Spleen (tissue), 11 donors: Measurements from ENCODE around the gene TSPYL1. TPM values are rescaled to one million over a fixed set of nuclear protein-coding genes. Genes with fewer than 3 reads are reported as not detected.

Source experiments
- DNase-seq: peaks from one replicate; pipeline ENCODE4 v3.0.0-alpha.2; 2020
- H3K27ac ChIP-seq, 8 donors: fragments of 200-600 bp; sonication (generic) in 7 of 8; 1 replicate in 4 of 8; 2 replicates in 4 of 8; pipeline versions ENCODE4 v1.5.0 to v1.8.0; 2016 to 2021; ENCODE audit warnings: inconsistent platforms in 4 of 8, mild to moderate bottlenecking in 4 of 8, moderate library complexity in 1 of 8
- H3K27me3 ChIP-seq, 7 donors: fragments of 200-600 bp; sonication (generic) in 6 of 7; replicated peaks in 1 of 7; 1 replicate in 4 of 7; 2 replicates in 3 of 7; pipeline versions ENCODE4 v1.5.0 to v1.8.0; 2016 to 2021; ENCODE audit warnings: inconsistent platforms in 3 of 7, mild to moderate bottlenecking in 1 of 7
- H3K36me3 ChIP-seq, 6 donors: fragments of 200-600 bp; sonication (generic) in 5 of 6; 1 replicate in 4 of 6; 2 replicates in 2 of 6; pipeline versions ENCODE4 v1.5.0 to v1.8.0; 2016 to 2021; ENCODE audit warnings: inconsistent platforms in 2 of 6
- H3K4me1 ChIP-seq, 6 donors: fragments of 200-600 bp; sonication (generic) in 5 of 6; 1 replicate in 3 of 6; 2 replicates in 3 of 6; pipeline versions ENCODE4 v1.5.0 to v1.8.0; 2016 to 2021; ENCODE audit warnings: inconsistent platforms in 3 of 6
- H3K4me3 ChIP-seq, 8 donors: fragments of 200-600 bp; sonication (generic) in 7 of 8; 1 replicate in 4 of 8; 2 replicates in 4 of 8; pipeline versions ENCODE4 v1.5.0 to v1.8.0; 2016 to 2021; ENCODE audit warnings: inconsistent platforms in 4 of 8, mild to moderate bottlenecking in 4 of 8, moderate library complexity in 2 of 8
- H3K9me3 ChIP-seq, 8 donors: fragments of 200-600 bp; sonication (generic) in 7 of 8; 1 replicate in 4 of 8; 2 replicates in 4 of 8; pipeline versions ENCODE4 v1.5.0 to v1.8.0; 2016 to 2021; ENCODE audit warnings: inconsistent platforms in 4 of 8
- POLR2A ChIP-seq, 3 donors: fragments of 450-650 bp; IDR thresholded peaks; one replicate each; pipeline ENCODE4 v1.5.1; 2017; ENCODE audit warnings: antibody characterized with exemption in 3 of 3, mild to moderate bottlenecking in 1 of 3
- POLR2AphosphoS5 ChIP-seq, 3 donors: sonication (generic); formaldehyde crosslinking; IDR thresholded peaks; one replicate each; pipeline ENCODE4 v1.5.1; 2017; ENCODE audit warnings: antibody characterized with exemption in 3 of 3
- WGBS, 5 donors: extraction: QIAGEN DNeasy Blood & Tissue Kit in 3 of 5; methylation state at CpG; one replicate each; pipeline versions ENCODE4 v1.1.5 to v1.1.7; 2013 to 2018; 5-methylcytosine and 5-hydroxymethylcytosine counted together
- intact Hi-C: fragments of 100-400 bp; cut with DNase I; formaldehyde crosslinking; loops from one replicate; pipeline ENCODE4 v1.15.0; 2023; ENCODE audit warnings: low total_unique reads
- polyA plus RNA-seq, 3 donors: library from polyadenylated mRNA; stranded (reverse); fragments of 200-250 nt; gene quantifications; one replicate each; pipeline ENCODE4 v1.2.1, GENCODE V29; 2013
- total RNA-seq, 7 donors: library from RNA; depleted of rRNA in 3 of 7; stranded (reverse); fragments of >200 nt in 3 of 7; fragmentation: NEBNext Ultra II Directional in 4 of 7; extraction: Animal tissue kit (Norgen Biotek cat#: 25700) in 4 of 7; gene quantifications; one replicate each; pipeline versions ENCODE4 v1.1.0 to v1.2.1, GENCODE V29; 2016 to 2021
- TF ChIP-seq, protein P1 (sequence below), 11 experiments: fragments of 200-600 bp in 7 of 11; fragments of 450-650 bp in 4 of 11; sonication (generic) in 4 of 11; IDR thresholded peaks in 8 of 11; conservative IDR thresholded peaks in 3 of 11; 1 replicate in 7 of 11; 2 replicates in 4 of 11; pipeline versions ENCODE4 v1.4.0 to v1.8.0; 2016 to 2021; ENCODE audit warnings: antibody characterized with exemption in 11 of 11, inconsistent platforms in 4 of 11, mild to moderate bottlenecking in 1 of 11
- donor health status: healthy with polysubstance abuse.
- donor health status: DM: no; HTN: no; CAD: no; lungs with moderate emphysema.
- donor health status: DM: no; HTN: no; CAD: no.
- donor health status: Bipolar disorder and iron deficiency.
- donor health status: healthy.
- donor health status: DM: no; HTN: no; CAD: no.
- donor health status: DM: yes; HTN: yes; CAD: no.

Gene TSPYL1
- total and polyA plus RNA-seq, 10 donors = 28.7 to 97.7 (median 66.5) TPM

DNA sequence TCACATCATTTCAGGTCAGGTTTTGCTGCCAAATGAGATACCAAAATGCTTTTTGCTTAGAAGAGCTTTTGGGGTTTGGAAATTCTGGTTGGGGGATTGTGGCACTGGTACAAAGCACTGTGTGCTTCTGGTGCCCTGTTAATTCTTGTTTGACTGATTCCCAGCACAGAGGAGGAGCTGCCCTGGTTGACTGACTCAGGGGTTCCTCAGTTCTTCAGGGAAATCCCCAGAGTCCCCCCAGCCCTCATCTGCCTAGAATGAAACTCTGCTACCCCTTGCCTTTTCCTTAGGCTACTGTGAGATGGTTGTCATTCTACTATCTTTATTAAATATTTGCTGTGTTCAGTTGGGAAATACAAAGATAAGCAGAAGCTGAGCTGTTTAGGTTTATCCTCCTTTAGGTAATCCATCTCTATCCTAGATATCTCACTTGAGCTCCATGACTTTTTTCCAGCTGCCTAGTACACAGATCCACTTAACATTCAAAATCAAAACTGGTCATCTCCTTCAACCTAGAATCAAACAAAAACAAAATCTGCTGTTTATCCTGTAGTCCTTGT is 24.9 kb upstream of the TSPYL1 start:
- H3K4me3 ChIP-seq = no peak overlapping the region
- no peaks in the 10 kb centered on the region for H3K27me3 ChIP-seq
- TF ChIP-seq, protein P1, sequence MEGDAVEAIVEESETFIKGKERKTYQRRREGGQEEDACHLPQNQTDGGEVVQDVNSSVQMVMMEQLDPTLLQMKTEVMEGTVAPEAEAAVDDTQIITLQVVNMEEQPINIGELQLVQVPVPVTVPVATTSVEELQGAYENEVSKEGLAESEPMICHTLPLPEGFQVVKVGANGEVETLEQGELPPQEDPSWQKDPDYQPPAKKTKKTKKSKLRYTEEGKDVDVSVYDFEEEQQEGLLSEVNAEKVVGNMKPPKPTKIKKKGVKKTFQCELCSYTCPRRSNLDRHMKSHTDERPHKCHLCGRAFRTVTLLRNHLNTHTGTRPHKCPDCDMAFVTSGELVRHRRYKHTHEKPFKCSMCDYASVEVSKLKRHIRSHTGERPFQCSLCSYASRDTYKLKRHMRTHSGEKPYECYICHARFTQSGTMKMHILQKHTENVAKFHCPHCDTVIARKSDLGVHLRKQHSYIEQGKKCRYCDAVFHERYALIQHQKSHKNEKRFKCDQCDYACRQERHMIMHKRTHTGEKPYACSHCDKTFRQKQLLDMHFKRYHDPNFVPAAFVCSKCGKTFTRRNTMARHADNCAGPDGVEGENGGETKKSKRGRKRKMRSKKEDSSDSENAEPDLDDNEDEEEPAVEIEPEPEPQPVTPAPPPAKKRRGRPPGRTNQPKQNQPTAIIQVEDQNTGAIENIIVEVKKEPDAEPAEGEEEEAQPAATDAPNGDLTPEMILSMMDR (IDR thresholded peaks at IDR 0.05 in 8 of 11, conservative IDR thresholded peaks at IDR 0.05 in 3 of 11) = no peak
- no peak for TF ChIP-seq POLR2A (IDR thresholded peaks at IDR 0.05)
- no peak for TF ChIP-seq POLR2AphosphoS5 (IDR thresholded peaks at IDR 0.05)
- no peak overlapping the region for H3K27ac ChIP-seq
- H3K36me3 ChIP-seq = no peaks in the 10 kb centered on the region
- H3K9me3 ChIP-seq = no peaks in the 10 kb centered on the region
- intact Hi-C loops = no loop called here
- H3K4me1 ChIP-seq = peaks cover 0 to 11% (median 3%) of the 10 kb centered on the region in 6 donors
- DNase-seq = no peak

DNA sequence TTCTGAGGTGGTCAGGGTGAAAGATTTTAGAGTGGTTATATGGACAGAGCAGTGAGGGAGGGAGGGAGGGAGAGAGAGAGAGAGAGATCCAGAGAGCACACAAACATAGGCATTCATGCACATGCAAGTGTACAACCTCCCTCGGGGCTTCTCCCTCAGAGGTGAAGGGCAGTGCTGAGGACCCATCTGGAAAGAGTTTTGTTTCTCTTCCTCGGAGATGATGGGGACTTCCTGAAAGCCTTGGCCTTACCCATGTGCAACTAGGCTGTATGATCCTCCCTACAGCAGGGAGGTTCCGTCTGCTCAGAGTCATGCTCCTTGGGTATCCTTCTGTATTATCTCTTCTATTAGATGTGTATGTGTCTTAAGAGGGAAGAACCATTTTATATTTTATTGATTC is 21.4 kb upstream of the TSPYL1 start:
- no peak for TF ChIP-seq POLR2A (IDR thresholded peaks at IDR 0.05)
- TF ChIP-seq, protein P1 (IDR thresholded peaks at IDR 0.05 in 8 of 11, conservative IDR thresholded peaks at IDR 0.05 in 3 of 11) = no peak
- TF ChIP-seq POLR2AphosphoS5 (IDR thresholded peaks at IDR 0.05) = no peak
- intact Hi-C loops = no loop called here
- H3K9me3 ChIP-seq = peaks cover 5 to 13% (median 10%) of the 10 kb centered on the region in 8 donors
- peaks cover 0 to 16% (median 3%) of the 10 kb centered on the region in 6 donors for H3K4me1 ChIP-seq
- no peaks in the 10 kb centered on the region for H3K27me3 ChIP-seq
- no peaks in the 10 kb centered on the region for H3K36me3 ChIP-seq
- no peak for DNase-seq
- no peak overlapping the region for H3K4me3 ChIP-seq
- no peak overlapping the region for H3K27ac ChIP-seq
- 63 to 78% (median 67%) methylated on average over 3 of the region's 3 CpGs for WGBS, 5 donors

DNA sequence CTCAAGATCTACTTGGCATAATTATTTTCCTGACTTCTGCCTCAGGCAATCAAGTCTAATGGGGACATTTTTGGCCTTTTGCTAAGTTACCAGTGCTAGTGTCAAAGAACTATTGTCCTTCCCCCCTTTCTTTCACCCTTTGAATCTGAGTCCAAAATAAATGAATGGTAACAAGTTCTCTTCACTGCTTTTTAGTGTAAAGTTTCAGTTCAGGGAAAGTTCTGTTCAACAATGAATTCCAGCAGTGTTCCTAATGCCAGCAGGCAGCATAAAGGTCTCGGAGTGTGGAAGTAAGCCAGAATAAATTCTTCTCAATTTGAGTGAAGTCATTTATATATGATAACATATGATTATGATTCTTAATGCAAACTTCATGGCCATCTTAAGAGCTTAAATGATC is 20.8 kb upstream of the TSPYL1 start:
- intact Hi-C loops = no loop called here
- no peaks in the 10 kb centered on the region for H3K36me3 ChIP-seq
- WGBS, 5 donors = 79 to 93% (median 86%) methylated on average over 1 of the region's 1 CpG

DNA sequence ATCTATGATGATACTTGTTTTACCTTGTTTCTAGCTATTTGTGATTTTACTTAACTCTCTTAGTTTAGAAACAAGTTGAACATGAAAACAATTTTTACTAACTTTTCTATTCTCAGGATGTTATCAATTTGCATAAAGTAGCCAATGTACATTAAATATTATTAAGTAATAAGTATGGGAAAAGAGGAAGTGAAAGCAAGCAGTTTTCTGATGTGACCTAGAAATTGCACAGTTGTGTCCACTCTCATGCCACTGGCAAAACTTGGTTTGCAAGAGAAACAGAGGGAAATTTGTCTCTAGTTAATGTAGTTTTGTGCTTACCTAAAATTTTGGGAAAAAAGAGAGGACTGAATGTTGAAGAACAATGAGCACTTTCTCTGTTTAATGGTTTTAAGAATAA is 19.2 kb upstream of the TSPYL1 start:
- H3K9me3 ChIP-seq = peaks cover 5 to 13% (median 10%) of the 10 kb centered on the region in 8 donors
- no peak for TF ChIP-seq POLR2A (IDR thresholded peaks at IDR 0.05)
- TF ChIP-seq, protein P1 (IDR thresholded peaks at IDR 0.05 in 8 of 11, conservative IDR thresholded peaks at IDR 0.05 in 3 of 11) = no peak
- no peak for DNase-seq
- no peaks in the 10 kb centered on the region for H3K27me3 ChIP-seq
- H3K36me3 ChIP-seq = no peaks in the 10 kb centered on the region
- H3K4me3 ChIP-seq = no peak overlapping the region
- peaks cover 0 to 16% (median 3%) of the 10 kb centered on the region in 6 donors for H3K4me1 ChIP-seq
- no peak overlapping the region for H3K27ac ChIP-seq
- intact Hi-C loops = no loop called here

More for the DNA sequence above, 20.8 kb upstream of the TSPYL1 start:
- no peak for DNase-seq
- H3K4me3 ChIP-seq = no peak overlapping the region
- H3K27ac ChIP-seq = peak overlapping the region in 2 of 8 donors; percentile 15 to 37
- H3K27me3 ChIP-seq = no peaks in the 10 kb centered on the region
- H3K4me1 ChIP-seq = peaks cover 0 to 16% (median 3%) of the 10 kb centered on the region in 6 donors
- H3K9me3 ChIP-seq = peaks cover 5 to 13% (median 10%) of the 10 kb centered on the region in 8 donors
- no peak for TF ChIP-seq POLR2AphosphoS5 (IDR thresholded peaks at IDR 0.05)

DNA sequence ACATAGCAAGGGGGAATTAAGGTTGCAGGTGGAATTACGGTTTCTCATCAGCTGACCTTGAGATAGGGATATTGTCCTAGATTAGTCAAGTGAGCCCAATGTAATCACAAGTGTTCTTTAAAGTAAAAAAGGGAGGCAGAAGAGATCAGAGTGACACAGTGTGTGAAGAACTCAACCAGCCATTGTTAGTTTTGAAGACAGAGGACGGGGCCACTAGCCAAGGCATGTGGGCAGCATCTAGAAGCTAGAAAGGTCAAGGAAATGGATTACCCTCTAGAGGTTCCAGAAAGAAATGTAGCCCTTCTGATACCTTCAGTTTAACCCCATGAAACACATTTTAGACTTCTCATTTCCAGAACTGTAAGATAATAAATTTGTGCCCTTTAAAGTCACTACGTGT is 18.5 kb upstream of the TSPYL1 start:
- Histone ChIP-seq H3K4me1 (peaks cover 0 to 16% (median 3%) of the 10 kb centered on the region in 6 donors), H3K27ac (no peak overlapping the region), H3K4me3 (no peak overlapping the region), H3K27me3 (no peaks in the 10 kb centered on the region), H3K9me3 (peaks cover 5 to 13% (median 10%) of the 10 kb centered on the region in 8 donors), H3K36me3 (no peaks in the 10 kb centered on the region)
- WGBS, 5 donors = 94 to 97% (median 95%) methylated on average over 3 of the region's 3 CpGs
- intact Hi-C loops = no loop called here
- no peak for DNase-seq
- TF ChIP-seq, protein P1 (IDR thresholded peaks at IDR 0.05 in 8 of 11, conservative IDR thresholded peaks at IDR 0.05 in 3 of 11) = no peak
- TF ChIP-seq POLR2AphosphoS5 (IDR thresholded peaks at IDR 0.05) (no peak), POLR2A (IDR thresholded peaks at IDR 0.05) (no peak)
